Prostate gland (tissue), 2 donors: ENCODE data around the gene KRTAP10-6. TPM values are rescaled to one million over a fixed set of nuclear protein-coding genes. Genes with fewer than 3 reads are reported as not detected.
"Not testable (repeated sequence)": the region's sequence is repeated elsewhere in the genome, so short reads cannot be mapped to it uniquely, and the experiment has no call there.

Experiments used
- DNase-seq: peaks from one replicate; pipeline ENCODE4 v3.0.0-alpha.2; 2019; ENCODE audit warnings: low spot score
- H3K27ac ChIP-seq, 2 donors: fragments of 200-600 bp; sonication (generic); 2 replicates each; pipeline ENCODE4 v1.5.1; 2017 to 2019
- H3K27me3 ChIP-seq: fragments of 200-600 bp; sonication (generic); replicated peaks from 2 replicates; pipeline ENCODE4 v1.5.1; 2019; ENCODE audit not compliant: insufficient read depth
- H3K36me3 ChIP-seq, 2 donors: fragments of 200-600 bp; sonication (generic); 1 replicate in 1 of 2; 2 replicates in 1 of 2; pipeline versions ENCODE4 v1.5.1 to v1.8.1; 2017 to 2019
- H3K4me1 ChIP-seq: fragments of 200-600 bp; sonication (generic); replicated peaks from 2 replicates; pipeline ENCODE4 v1.5.1; 2019
- H3K4me3 ChIP-seq, 2 donors: fragments of 200-600 bp; sonication (generic); 2 replicates each; pipeline ENCODE4 v1.5.1; 2017 to 2019
- H3K9me3 ChIP-seq: fragments of 200-600 bp; sonication (generic); 2 replicates; pipeline ENCODE4 v1.5.1; 2017
- CTCF ChIP-seq, 4 experiments: fragments of 200-600 bp in 2 of 4; fragments of 450-650 bp in 2 of 4; sonication (generic) in 2 of 4; IDR thresholded peaks; 1 replicate in 3 of 4; 2 replicates in 1 of 4; pipeline ENCODE4 v1.5.1; 2016 to 2019; ENCODE audit warnings: antibody characterized with exemption in 4 of 4, mild to moderate bottlenecking in 2 of 4, moderate library complexity in 2 of 4
- POLR2A ChIP-seq: fragments of 450-650 bp; IDR thresholded peaks from one replicate; pipeline ENCODE4 v1.6.1; 2016; ENCODE audit warnings: antibody characterized with exemption, mild to moderate bottlenecking
- POLR2AphosphoS5 ChIP-seq: sonication (generic); formaldehyde crosslinking; IDR thresholded peaks from one replicate; pipeline ENCODE4 v1.6.1; 2017; ENCODE audit warnings: antibody characterized with exemption
- WGBS: methylation state at CpG from one replicate; pipeline ENCODE4 v1.1.5; 2018; 5-methylcytosine and 5-hydroxymethylcytosine counted together
- intact Hi-C: fragments of 100-400 bp; cut with DNase I; formaldehyde crosslinking; loops from one replicate; pipeline ENCODE4 v1.14.2; 2022
- total RNA-seq, 2 donors: library from RNA; depleted of rRNA; stranded (reverse); fragments of >200 nt; gene quantifications; one replicate each; pipeline ENCODE4 v1.1.0, GENCODE V29; 2016

Gene KRTAP10-6
- total RNA-seq, 2 donors from 2014 or later: not detected

- no peak for TF ChIP-seq POLR2A
- TF ChIP-seq POLR2AphosphoS5: no peak
- TF ChIP-seq CTCF (IDR thresholded peaks at IDR 0.05): no peak
- Histone ChIP-seq H3K4me1 (no peaks in the 10 kb centered on the region), H3K36me3 (no peaks in the 10 kb centered on the region), H3K4me3 (no peak overlapping the region), H3K9me3 (no peaks in the 10 kb centered on the region), H3K27me3 (no peaks in the 10 kb centered on the region), H3K27ac (no peak overlapping the region)
- WGBS: 23% methylated on average over 21 of the region's 21 CpGs
- intact Hi-C loops: no loop called here
- DNase-seq: no peak
Observed at GRCh38 chr21:44574457-44575306, 17.6 kb downstream of the KRTAP10-6 start.

GRCh38 chr21:44573630-44574456, 18.5 kb downstream of the KRTAP10-6 start, which contains the start of gene KRTAP10-4:
Gene KRTAP10-4, plus strand, starts transcription at chr21:44573729. Its CDS starts 30 bp downstream, at chr21:44573759.
- H3K36me3 ChIP-seq, H3K27ac ChIP-seq, H3K4me3 ChIP-seq, intact Hi-C loops, H3K4me1 ChIP-seq, H3K27me3 ChIP-seq, H3K9me3 ChIP-seq, DNase-seq: not testable (repeated sequence)
- 53% methylated on average over 19 of the region's 25 CpGs for WGBS

- WGBS: 86% methylated on average over 15 of the region's 15 CpGs
- H3K9me3 ChIP-seq: no peaks in the 10 kb centered on the region
- no peak overlapping the region for H3K27ac ChIP-seq
- H3K27me3 ChIP-seq: no peaks in the 10 kb centered on the region
- no peak for DNase-seq
- no peak overlapping the region for H3K4me3 ChIP-seq
- TF ChIP-seq CTCF (IDR thresholded peaks at IDR 0.05) (no peak), POLR2AphosphoS5 (no peak), POLR2A (no peak)
- H3K4me1 ChIP-seq: no peaks in the 10 kb centered on the region
- no peaks in the 10 kb centered on the region for H3K36me3 ChIP-seq
- intact Hi-C loops: no loop called here
Observed at GRCh38 chr21:44572959-44573583, 19.2 kb downstream of the KRTAP10-6 start.

- 92% methylated on average over 40 of the region's 40 CpGs for WGBS
- intact Hi-C loops: no loop called here
- no peak overlapping the region for H3K27ac ChIP-seq
- H3K36me3 ChIP-seq: no peaks in the 10 kb centered on the region
- no peaks in the 10 kb centered on the region for H3K4me1 ChIP-seq
- H3K27me3 ChIP-seq: no peaks in the 10 kb centered on the region
- TF ChIP-seq POLR2A: no peak
- no peak for TF ChIP-seq CTCF (IDR thresholded peaks at IDR 0.05)
- no peak for TF ChIP-seq POLR2AphosphoS5
- DNase-seq: no peak
- H3K4me3 ChIP-seq: no peak overlapping the region
- H3K9me3 ChIP-seq: no peaks in the 10 kb centered on the region
Observed at GRCh38 chr21:44571844-44572782, 20.2 kb downstream of the KRTAP10-6 start.
